NAMALWA (cell line): ENCODE measurements around the gene THAP3.

Experiments used
- DNase-seq: peaks from one replicate; pipeline ENCODE4 v3.0.0-alpha.2; 2015; ENCODE audit warnings: low spot score

The THAP3 gene

GRCh38 chr1:6674771-6675170, 50.1 kb downstream of the THAP3 start:
- DNase-seq = no peak

GRCh38 chr1:6675941-6676340, 51.3 kb downstream of the THAP3 start:
- no peak for DNase-seq
